MG63 (cell line): ENCODE measurements around the gene GTPBP3. TPM values are rescaled to one million over a fixed set of nuclear protein-coding genes. Genes with fewer than 3 reads are reported as not detected.
"Not testable (repeated sequence)": the region's sequence is repeated elsewhere in the genome, so short reads cannot be mapped to it uniquely, and the experiment has no call there.

Source experiments
- DNase-seq: peaks from one replicate; pipeline ENCODE4 v3.0.0-alpha.2; 2020
- H3K27me3 ChIP-seq: fragments of 250-450 bp; sonication (Bioruptor Pico); 2 replicates; pipeline ENCODE4 v1.5.1; 2020; ENCODE audit warnings: mild to moderate bottlenecking, moderate library complexity
- H3K36me3 ChIP-seq: fragments of 250-450 bp; sonication (Bioruptor Pico); 2 replicates; pipeline ENCODE4 v1.5.1; 2020; ENCODE audit warnings: mild to moderate bottlenecking, moderate library complexity
- H3K4me3 ChIP-seq: fragments of 250-450 bp; sonication (Bioruptor Pico); 2 replicates; pipeline ENCODE4 v1.5.1; 2020; ENCODE audit warnings: mild to moderate bottlenecking, moderate library complexity
- H3K9me3 ChIP-seq: fragments of 250-450 bp; sonication (Bioruptor Pico); 2 replicates; pipeline ENCODE4 v1.5.1; 2020; ENCODE audit warnings: mild to moderate bottlenecking, moderate library complexity
- total RNA-seq: library from RNA; depleted of rRNA; stranded (reverse); fragments of >200 nt; shearing (Covaris generic); gene quantifications from 2 replicates; pipeline ENCODE4 v1.2.3, GENCODE V29; 2014; ENCODE audit warnings: low replicate concordance; rRNA removed

GTPBP3 gene, protein sequence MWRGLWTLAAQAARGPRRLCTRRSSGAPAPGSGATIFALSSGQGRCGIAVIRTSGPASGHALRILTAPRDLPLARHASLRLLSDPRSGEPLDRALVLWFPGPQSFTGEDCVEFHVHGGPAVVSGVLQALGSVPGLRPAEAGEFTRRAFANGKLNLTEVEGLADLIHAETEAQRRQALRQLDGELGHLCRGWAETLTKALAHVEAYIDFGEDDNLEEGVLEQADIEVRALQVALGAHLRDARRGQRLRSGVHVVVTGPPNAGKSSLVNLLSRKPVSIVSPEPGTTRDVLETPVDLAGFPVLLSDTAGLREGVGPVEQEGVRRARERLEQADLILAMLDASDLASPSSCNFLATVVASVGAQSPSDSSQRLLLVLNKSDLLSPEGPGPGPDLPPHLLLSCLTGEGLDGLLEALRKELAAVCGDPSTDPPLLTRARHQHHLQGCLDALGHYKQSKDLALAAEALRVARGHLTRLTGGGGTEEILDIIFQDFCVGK
- total RNA-seq = 23.2 and 25.7 TPM in 2 replicates

DNA sequence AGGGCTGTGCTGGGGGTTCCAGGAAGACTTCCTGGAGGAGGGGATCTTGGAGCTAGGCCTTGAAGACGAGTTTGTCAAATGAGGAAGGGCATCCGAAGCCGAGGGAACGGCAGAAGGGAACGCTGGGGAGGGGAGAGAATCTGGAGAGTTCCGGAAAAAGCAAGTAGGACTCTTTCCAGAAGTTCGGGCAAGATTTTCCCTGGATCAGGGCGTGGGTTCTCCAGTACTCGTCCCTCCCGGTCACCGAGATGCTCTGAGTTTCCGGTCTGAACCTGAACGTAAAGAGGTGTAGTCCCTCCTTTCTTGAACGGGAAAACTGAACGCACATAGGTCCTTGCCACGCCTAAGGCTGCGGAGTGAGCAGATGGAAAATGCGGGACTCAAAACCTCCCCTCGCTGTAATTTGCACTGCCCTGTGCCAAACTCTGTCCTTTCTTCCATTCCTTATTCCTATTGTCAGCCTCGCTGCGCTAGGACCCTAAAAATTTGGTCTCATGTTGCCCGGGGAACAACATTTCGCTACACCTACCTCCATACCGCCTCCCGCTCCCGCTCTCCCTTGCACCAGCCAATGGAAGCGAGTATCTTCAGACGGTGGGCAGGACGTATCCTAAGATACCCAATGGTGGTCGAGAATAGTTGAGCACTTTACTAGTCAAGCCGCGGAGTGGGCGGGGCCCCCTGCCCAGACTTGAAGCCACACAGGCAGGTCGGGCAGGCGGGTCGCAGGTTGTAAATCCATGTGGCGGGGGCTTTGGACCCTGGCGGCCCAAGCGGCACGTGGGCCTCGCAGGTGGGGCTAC lies at the start of gene GTPBP3:
Gene GTPBP3, plus strand, starts transcription at position 682 of the 803 bp plus-strand sequence. Its CDS starts 59 bp downstream, at position 741.
- Histone ChIP-seq H3K36me3 (peaks cover 22% of the 10 kb centered on the region), H3K27me3 (no peaks in the 10 kb centered on the region), H3K9me3 (peaks cover 2% of the 10 kb centered on the region; the same call in 1 of the 2 replicates), H3K4me3 (peak within 1 kb of the TSS; percentile 94)
- DNase-seq = peak; percentile 99

DNA sequence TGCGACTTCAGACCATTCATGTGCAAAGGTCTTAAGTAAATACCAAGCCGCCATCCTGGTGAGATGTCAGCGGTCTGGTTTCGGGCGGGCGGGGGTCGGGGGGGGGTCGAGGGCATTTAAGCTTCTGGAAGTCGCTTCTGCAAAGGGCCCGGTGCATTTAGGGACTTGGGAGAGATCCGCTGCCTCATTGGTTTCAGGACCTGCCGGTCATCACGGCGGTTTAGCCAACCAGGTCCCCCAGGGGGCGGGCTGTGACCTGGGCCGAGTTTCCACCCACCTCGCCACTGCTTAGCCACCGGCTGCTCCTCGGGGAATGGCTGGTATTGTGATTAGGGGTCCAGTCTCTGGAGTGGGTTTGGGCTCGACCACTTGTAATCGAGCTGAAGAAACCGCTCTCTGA lies 47.9 kb upstream of the GTPBP3 start:
- no peaks in the 10 kb centered on the region for H3K27me3 ChIP-seq
- DNase-seq = peak; percentile 87

DNA sequence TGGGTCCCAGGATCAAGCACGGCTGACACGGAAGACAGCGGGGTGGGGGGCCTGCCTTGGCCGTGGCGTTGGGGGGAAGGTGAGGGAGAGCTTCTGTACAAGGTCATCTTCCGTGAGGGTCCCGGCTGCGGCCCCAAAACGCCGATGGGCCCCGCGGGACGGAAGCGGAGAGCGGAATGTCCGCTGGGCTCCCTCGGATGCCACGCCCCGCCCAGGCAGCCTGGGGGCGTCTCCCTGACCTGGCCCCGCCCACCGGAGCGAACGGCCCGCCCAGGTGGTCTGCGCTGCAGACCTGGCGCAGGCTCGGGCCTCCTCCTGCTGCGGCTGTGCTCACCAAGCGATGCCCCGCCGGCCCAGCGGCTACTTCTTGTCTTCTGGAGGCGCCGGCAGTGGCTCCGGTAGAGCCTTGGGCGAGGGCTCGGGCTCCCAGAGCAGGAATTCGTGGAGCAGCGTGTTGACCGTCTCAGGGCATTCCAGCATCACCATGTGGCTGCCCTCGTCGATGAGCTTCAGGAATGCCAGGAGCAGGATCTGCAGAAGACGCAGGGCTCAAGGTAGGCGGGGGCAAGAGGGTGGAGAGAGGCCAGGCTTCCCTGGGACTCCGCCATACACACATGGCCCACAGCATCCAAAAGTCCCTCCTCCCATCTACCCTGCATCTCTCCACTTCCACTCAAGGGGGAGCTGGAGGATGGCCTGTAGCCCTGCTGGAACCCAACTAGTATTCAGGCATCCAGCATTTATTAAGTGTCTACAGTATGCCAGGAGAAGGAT lies 44.9 kb upstream of the GTPBP3 start:
- no peaks in the 10 kb centered on the region for H3K27me3 ChIP-seq
- 0 out of 2 replicates have a peak, but pooled peaks cover 2% of the 10 kb centered on the region for H3K9me3 ChIP-seq
- peak; percentile 90 for DNase-seq
- H3K36me3 ChIP-seq = peaks cover 5% of the 10 kb centered on the region
- peak overlapping the region; percentile 60 for H3K4me3 ChIP-seq

More for the DNA sequence above, 47.9 kb upstream of the GTPBP3 start:
- H3K4me3 ChIP-seq = no peak overlapping the region
- no peaks in the 10 kb centered on the region; the same call in 1 of the 2 replicates for H3K36me3 ChIP-seq
- H3K9me3 ChIP-seq = no peaks in the 10 kb centered on the region

DNA sequence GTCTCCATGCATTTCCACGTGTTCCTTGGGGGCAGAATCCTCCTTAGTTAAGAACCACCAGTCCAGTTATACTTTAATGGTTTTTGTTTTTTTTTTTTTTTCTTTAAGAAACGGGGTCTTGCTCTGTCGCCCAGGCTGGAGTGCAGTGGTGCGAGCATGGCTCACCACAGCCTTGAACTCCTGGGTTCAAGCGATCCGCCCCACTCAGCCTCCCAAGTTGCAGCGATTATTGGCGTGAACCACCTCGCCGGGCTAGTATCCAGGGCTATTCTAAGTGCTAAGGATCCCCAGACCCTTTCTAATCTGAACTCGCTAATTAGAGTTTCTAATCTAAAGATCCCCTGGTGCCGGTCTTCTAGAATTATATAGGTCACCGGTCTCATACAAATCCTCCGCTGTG lies 43.7 kb upstream of the GTPBP3 start:
- Histone ChIP-seq H3K9me3 (0 out of 2 replicates have a peak, but pooled peaks cover 2% of the 10 kb centered on the region), H3K36me3 (peaks cover 5% of the 10 kb centered on the region), H3K27me3 (no peaks in the 10 kb centered on the region), H3K4me3 (no peak overlapping the region)
- DNase-seq = no peak

DNA sequence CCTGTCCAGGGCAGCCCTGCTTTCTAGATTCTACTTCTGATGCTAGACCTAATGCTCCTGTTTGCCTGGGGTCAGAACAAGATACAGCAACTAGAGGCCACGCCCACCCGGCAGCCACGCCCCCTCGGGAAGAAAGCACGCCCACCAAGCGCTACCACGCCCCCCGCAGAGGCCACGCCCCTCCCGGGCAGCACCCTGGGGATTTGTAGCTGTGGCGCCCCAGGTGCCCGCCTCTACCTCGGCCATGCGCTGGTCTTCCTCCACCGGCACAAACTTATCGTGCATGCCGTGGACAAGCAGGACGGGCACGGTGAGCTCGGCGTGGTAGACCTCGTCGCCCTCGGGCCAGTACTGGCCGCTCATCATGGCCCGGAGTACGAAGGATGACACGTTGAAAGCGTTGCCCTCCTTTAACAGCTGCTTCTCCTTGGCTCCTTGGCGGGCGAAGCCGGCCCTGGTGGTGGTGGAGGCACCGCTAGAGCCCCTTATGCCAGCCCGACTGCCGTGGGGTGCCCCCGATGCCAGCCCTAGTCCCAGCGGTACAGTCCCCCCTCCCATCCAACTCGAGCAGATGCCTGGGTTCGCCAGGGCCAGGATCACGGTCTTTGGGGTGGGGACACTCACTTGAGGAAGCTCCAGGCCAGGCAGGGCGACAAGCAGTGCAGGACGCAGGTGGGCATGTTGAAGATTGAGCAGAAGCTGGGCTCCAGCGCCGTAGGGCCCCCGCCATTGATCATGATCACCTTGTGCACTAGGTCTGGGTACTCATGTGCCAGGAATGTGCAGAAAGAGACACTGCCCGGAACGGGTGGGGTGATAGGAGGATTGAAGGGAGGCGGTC lies 43.1 kb upstream of the GTPBP3 start:
- Histone ChIP-seq H3K9me3 (0 out of 2 replicates have a peak, but pooled peaks cover 2% of the 10 kb centered on the region), H3K36me3 (peaks cover 5% of the 10 kb centered on the region), H3K4me3 (no peak overlapping the region), H3K27me3 (no peaks in the 10 kb centered on the region)
- peak; percentile 43 for DNase-seq

DNA sequence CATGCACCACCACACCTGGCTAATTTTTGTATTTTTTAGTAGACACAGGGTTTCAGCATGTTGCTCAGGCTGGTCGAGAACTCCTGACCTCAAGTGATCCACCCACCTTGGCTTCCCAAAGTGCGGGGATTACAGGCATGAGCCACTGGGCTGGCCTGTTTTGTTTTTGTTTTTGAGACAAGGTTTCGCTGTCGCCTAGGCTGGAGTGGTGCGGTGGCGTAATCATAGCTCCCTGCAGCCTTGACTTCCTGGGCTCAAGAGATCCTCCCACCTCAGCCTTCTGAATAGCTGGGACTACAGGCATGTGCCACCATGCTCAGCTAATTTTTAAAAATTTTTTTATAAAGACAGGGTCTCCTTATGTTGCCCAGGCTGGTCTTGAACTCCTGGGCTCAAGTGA lies 41.8 kb upstream of the GTPBP3 start:
- H3K27me3 ChIP-seq, DNase-seq, H3K4me3 ChIP-seq, H3K36me3 ChIP-seq, H3K9me3 ChIP-seq: not testable (repeated sequence)

DNA sequence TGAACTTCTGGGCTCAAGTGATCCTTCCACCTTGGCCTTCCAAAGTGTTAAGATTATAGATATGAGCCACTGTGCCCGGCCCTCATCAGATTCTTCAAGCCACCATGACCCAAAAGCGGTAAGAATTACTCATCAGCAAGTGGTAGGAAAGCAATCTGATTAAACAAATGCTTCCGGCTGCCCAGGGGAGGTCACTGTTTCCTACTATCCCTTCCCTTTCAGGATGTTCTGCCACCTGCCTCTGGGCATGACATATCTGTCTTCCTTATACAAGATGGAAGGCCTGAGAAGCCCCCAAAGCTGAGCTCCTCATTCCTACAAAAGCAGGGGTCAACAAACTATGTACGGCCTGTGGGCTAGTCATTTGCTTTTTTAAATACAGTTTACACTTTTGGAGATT lies 41.1 kb upstream of the GTPBP3 start:
- Histone ChIP-seq H3K27me3 (no peaks in the 10 kb centered on the region), H3K4me3 (no peak overlapping the region), H3K9me3 (0 out of 2 replicates have a peak, but pooled peaks cover 2% of the 10 kb centered on the region), H3K36me3 (peaks cover 5% of the 10 kb centered on the region)
- peak; percentile 40 for DNase-seq

DNA sequence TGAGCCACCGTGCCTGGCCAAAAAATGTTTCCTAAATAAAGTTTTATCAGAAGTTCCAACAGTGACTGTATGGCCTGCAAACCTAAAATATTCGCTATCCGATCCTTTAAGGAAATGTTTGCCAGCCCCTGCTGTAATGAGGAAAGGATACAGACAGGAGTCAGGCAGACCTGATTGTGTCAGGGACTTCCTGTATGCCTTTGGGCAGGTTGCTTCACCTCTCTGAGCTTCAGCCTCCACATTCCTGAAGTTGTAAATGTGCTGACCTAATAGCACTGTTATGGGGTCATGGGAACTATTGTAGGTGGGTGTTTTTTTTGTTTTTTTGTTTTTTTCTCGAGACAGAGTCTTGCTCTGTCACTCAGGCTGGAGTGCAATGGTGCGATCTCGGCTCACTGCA lies 40.4 kb upstream of the GTPBP3 start:
- H3K9me3 ChIP-seq = 0 out of 2 replicates have a peak, but pooled peaks cover 2% of the 10 kb centered on the region
- H3K4me3 ChIP-seq = no peak overlapping the region
- H3K36me3 ChIP-seq = peaks cover 5% of the 10 kb centered on the region
- DNase-seq = no peak
- no peaks in the 10 kb centered on the region for H3K27me3 ChIP-seq

DNA sequence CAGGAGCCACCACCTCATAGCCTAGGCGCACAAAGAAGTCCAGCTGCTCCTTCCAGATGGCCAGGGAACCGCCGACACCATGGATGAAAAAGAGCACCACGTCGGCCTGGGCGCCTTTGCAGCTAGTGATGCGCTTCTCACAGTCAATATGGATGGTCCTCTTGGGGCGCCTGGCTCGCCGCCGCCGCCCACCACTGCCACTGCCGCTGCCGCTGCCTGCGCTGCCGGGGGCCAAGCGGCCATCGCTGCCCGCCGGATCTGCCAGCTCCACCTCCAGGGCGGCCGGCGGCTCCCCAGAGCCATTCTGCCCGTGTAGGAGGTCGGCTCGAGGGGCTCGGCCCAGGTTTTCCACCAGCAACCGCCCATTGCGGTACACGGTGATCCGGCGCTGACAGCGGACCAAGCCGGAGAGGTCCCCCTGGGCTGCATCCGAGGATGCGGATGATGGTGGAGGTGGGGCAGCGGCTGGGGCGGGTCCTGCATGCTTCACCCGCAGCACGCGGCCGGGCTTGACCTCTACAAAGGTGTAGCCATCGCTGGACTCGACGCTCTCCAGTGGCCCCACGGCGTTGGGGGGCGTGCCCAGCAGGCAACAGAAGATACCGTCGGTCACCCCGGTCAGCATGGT lies 36.2 kb upstream of the GTPBP3 start:
- no peak for DNase-seq
- H3K9me3 ChIP-seq = 0 out of 2 replicates have a peak, but pooled peaks cover 2% of the 10 kb centered on the region
- no peak overlapping the region for H3K4me3 ChIP-seq
- no peaks in the 10 kb centered on the region for H3K27me3 ChIP-seq
- H3K36me3 ChIP-seq = peaks cover 5% of the 10 kb centered on the region; the same call in 1 of the 2 replicates

DNA sequence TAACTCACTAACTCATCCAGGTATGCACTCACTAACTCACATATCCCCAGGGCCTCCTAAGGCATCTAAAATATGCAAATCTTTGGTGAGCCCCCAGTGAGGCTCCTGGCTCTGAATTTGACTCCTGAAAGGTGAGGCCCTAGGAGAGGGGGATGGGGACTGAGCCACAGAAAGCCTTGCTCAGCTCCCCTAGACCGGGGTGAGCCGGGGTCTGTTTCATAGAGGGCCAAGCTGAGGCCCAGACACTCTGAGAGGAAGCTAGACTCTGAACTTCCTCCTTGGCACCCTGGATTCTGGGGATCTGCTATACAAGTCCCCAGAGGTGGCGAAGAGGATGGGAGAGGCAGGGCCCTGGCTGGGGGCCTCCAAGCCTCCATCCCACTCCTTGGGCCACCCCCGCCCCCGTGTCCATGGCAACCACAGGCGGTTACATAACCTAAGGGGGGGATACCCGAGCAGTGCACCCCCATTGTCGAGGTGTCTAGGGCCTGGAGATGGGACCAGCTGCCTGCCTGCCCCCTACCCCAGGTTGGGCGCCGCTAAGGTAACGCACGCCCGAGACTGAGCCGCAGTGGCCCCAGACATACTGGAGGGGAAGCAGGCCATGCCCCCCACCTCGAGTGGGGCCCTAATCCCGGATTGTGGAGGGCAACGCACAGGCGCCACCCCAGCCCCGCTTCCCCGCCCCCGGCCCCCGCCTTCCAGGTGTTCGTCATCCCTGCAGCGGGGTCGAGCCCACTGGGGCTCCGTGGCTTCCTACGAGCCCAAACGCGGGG lies 34.8 kb upstream of the GTPBP3 start:
- Histone ChIP-seq H3K27me3 (no peaks in the 10 kb centered on the region), H3K36me3 (no peaks in the 10 kb centered on the region; the same call in 1 of the 2 replicates), H3K9me3 (no peaks in the 10 kb centered on the region), H3K4me3 (peak overlapping the region; percentile 25)
- no peak for DNase-seq

DNA sequence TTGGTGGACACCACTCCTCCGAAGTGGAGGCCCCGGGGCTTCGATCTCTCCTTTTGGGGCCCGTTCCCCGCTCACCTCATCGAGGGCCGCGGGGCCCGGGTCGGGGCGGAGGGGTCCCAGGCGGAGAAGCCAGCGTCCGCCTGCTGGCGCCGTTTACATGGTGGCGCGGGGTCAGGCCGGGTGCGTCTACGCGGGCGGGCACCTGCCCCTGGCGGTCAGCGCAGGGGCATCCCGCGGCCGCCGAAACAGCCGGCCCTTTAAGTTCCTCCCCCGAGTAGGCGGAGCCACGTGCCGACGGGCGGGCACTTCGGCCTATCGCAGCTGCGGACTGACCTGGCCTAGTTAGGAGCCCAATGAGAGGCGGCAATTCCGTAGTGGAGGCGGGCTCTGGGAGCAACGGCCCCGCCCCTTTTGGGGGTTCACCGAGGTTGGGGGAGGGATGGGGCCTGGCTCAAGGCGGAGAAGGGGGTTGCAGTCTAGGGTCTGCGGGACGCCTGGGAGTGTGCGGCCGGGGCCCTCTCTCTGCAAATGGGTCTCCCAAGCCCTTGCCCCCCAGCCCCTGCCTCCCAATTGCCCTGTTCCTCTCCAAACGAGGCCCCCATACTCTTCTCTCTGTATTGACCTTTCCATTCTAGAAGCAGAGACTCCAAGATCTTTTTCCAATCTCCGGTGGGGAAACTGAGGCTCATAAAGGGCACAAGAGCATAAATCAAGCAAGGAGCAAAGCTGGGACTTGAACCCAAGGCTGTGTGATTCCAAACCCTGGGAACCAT lies 34.0 kb upstream of the GTPBP3 start, which contains the start of gene ABHD8:
Gene ABHD8, minus strand, starts transcription at position 259 of the 773 bp plus-strand sequence. CDS start 1,809 bp downstream, outside the sequence.
- peak; percentile 83 for DNase-seq
- Histone ChIP-seq H3K36me3 (no peaks in the 10 kb centered on the region; the same call in 1 of the 2 replicates), H3K9me3 (no peaks in the 10 kb centered on the region), H3K4me3 (peak within 1 kb of the TSS; percentile 25), H3K27me3 (no peaks in the 10 kb centered on the region)

DNA sequence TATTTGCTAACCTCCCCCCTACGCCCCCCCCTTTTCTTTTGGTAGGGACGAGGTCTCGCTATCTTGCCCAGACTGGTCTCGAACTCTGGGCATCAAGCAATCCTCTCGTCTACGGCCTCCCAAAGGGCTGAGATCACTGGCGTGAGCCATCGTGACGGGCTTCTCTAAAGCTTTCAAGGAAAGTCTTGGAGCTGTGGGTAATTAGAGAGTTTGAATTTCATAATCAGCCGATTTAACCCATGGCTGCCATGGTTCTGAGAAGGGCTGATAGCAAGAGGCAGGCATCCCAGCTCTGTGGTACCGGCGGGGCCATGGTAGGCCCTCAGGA lies 33.4 kb upstream of the GTPBP3 start:
- Histone ChIP-seq H3K9me3 (no peaks in the 10 kb centered on the region), H3K4me3 (no peak overlapping the region), H3K27me3 (no peaks in the 10 kb centered on the region), H3K36me3 (no peaks in the 10 kb centered on the region)
- DNase-seq = no peak

DNA sequence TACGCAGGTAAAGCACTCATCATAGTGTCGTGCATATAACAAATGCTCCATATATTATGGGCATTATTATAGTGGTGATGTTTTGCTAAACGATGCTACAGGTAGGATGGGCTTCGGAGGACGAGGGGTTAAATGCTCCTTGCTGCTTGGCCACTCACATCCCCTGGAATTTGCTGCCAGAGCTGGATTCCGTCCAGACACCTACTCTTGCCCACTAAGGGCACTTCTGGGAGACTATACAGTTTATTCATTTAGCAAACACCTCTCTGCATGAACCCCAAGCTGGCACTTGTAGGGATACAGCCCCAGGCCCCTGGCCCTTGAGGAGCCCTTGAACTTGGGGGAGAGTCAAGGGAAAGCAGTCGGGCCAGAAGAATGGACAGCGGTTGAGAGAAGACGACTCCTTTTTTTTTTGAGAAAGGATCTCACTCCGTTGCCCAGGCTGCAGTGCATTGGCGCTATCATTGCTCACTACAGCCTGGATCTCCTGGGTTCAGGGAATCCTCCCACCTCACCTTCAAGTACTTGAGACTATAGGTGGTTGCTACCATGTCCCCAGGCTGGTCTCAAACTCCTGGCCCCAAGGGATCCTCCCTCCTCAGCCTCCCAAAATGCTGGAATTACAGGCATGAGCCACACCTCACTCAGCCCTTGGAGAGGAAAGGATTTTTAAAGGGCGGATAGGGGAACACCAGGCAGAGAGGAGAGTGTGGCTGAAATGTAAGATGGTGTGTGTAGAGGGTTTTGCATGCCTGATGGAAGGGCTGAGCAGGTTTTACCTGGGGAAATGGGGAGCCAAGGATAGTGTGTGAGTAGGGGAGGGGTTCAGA lies 32.8 kb upstream of the GTPBP3 start:
- no peak for DNase-seq
- H3K4me3 ChIP-seq = no peak overlapping the region

More for the DNA sequence above, 32.8 kb upstream of the GTPBP3 start:
- H3K27me3 ChIP-seq = no peaks in the 10 kb centered on the region
- H3K36me3 ChIP-seq = no peaks in the 10 kb centered on the region
- no peaks in the 10 kb centered on the region for H3K9me3 ChIP-seq
